ENCODE measurements around the gene POLR3H. TPM values are rescaled to one million over a fixed set of nuclear protein-coding genes. Genes with fewer than 3 reads are reported as not detected.

Gene POLR3H
- total RNA-seq, 1 donor from 2014 or later: 44.5 TPM

DNA sequence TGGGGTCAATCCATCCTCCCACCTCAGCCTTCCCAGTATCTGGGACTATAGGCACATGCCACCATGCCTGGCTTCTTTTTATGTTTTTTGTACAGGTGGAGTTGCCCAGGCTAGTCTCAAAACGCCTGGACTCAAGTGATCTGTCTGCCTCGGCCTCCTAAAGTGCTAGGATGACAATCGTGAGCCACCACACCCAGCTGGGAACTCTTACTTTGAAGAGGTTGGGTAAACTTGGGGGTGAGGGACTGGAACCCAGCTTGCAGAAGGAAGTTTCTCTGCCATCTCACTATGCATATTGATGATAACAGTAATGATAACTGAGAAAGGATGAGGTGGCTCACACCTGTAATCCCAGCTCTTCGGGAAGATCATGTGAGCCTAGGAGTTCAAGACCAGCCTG is 39.5 kb downstream of the POLR3H start:
- no peak overlapping the region for H3K27ac Mint-ChIP-seq (ENCODE audit: unreplicated experiment)
- no peaks in the 10 kb centered on the region for H3K9me3 Mint-ChIP-seq (ENCODE audit: unreplicated experiment)
- H3K4me2 ChIP-seq (ENCODE audit: low read length): no peak overlapping the region
- H4K20me1 ChIP-seq (ENCODE audit: insufficient read depth, low read length): peaks cover 47% of the 10 kb centered on the region
- DNase-seq (ENCODE audit: low read depth): no peak
- H2AFZ ChIP-seq (ENCODE audit: low read depth, low read length): no peak overlapping the region
- no peak for FAIRE-seq
- H3K79me2 ChIP-seq (ENCODE audit: insufficient read depth, low read length): peaks cover 3% of the 10 kb centered on the region
- no peaks in the 10 kb centered on the region for H3K27me3 ChIP-seq (ENCODE audit: insufficient read depth, low read length)
- no peak for TF ChIP-seq EZH2 (IDR thresholded peaks at IDR 0.05; ENCODE audit: insufficient read depth, low read length)
- TF ChIP-seq, protein P1, sequence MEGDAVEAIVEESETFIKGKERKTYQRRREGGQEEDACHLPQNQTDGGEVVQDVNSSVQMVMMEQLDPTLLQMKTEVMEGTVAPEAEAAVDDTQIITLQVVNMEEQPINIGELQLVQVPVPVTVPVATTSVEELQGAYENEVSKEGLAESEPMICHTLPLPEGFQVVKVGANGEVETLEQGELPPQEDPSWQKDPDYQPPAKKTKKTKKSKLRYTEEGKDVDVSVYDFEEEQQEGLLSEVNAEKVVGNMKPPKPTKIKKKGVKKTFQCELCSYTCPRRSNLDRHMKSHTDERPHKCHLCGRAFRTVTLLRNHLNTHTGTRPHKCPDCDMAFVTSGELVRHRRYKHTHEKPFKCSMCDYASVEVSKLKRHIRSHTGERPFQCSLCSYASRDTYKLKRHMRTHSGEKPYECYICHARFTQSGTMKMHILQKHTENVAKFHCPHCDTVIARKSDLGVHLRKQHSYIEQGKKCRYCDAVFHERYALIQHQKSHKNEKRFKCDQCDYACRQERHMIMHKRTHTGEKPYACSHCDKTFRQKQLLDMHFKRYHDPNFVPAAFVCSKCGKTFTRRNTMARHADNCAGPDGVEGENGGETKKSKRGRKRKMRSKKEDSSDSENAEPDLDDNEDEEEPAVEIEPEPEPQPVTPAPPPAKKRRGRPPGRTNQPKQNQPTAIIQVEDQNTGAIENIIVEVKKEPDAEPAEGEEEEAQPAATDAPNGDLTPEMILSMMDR (IDR thresholded peaks at IDR 0.05; ENCODE audit: insufficient read depth, low read depth, low read length): no peak
- H3K36me3 Mint-ChIP-seq (ENCODE audit: low read depth, unreplicated experiment): peaks cover 14% of the 10 kb centered on the region
- no peaks in the 10 kb centered on the region for H3K27me3 Mint-ChIP-seq (ENCODE audit: low read depth, unreplicated experiment)
- no peak overlapping the region for H3K4me3 Mint-ChIP-seq (ENCODE audit: unreplicated experiment)
- peaks cover 12% of the 10 kb centered on the region for H3K36me3 ChIP-seq (ENCODE audit: insufficient read depth, low read length)
- H3K4me1 ChIP-seq (ENCODE audit: insufficient read depth, low read length): peaks cover 3% of the 10 kb centered on the region
- H3K9ac ChIP-seq (ENCODE audit: low read length): no peak overlapping the region
- H3K9me3 ChIP-seq (ENCODE audit: insufficient read depth, low read depth, low read length): no peaks in the 10 kb centered on the region
- H3K27ac ChIP-seq (ENCODE audit: low read depth, low read length): no peak overlapping the region
- H3K4me1 Mint-ChIP-seq (ENCODE audit: low read depth, unreplicated experiment): no peaks in the 10 kb centered on the region
- no peak overlapping the region for H3K4me3 ChIP-seq (ENCODE audit: insufficient read depth, low read depth, low read length)

DNA sequence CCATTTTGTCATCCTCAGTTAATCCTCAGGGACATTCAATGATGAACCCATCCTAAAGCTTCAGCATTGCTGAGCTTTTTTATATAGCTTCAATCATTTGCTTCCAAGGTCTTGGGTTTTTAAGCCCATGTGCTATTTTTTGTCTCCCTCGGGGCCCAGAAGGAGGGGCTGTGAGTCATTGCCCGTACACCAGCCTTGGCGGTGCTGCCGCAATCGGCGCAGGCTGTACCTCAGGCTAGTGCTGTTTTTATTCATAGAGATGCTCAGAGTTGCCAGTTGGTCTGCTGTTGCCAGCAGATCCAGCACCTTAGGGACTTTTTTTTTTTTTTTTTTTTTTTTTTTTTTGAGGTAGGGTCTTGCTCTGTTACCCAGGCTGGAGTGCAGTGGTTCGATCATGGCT is 39.9 kb downstream of the POLR3H start:
- H3K4me3 ChIP-seq (ENCODE audit: insufficient read depth, low read depth, low read length): no peak overlapping the region
- DNase-seq (ENCODE audit: low read depth) (no peak), FAIRE-seq (no peak)
- peaks cover 51% of the 10 kb centered on the region for H4K20me1 ChIP-seq (ENCODE audit: insufficient read depth, low read length)
- peaks cover 12% of the 10 kb centered on the region for H3K36me3 ChIP-seq (ENCODE audit: insufficient read depth, low read length)
- no peak overlapping the region for H3K9ac ChIP-seq (ENCODE audit: low read length)
- no peak overlapping the region for H3K27ac ChIP-seq (ENCODE audit: low read depth, low read length)
- TF ChIP-seq, protein P1 (IDR thresholded peaks at IDR 0.05; ENCODE audit: insufficient read depth, low read depth, low read length): no peak
- no peak for TF ChIP-seq EZH2 (IDR thresholded peaks at IDR 0.05; ENCODE audit: insufficient read depth, low read length)
- no peaks in the 10 kb centered on the region for H3K4me1 Mint-ChIP-seq (ENCODE audit: low read depth, unreplicated experiment)
- H2AFZ ChIP-seq (ENCODE audit: low read depth, low read length): no peak overlapping the region
- H3K27me3 Mint-ChIP-seq (ENCODE audit: low read depth, unreplicated experiment): no peaks in the 10 kb centered on the region
- peaks cover 3% of the 10 kb centered on the region for H3K4me1 ChIP-seq (ENCODE audit: insufficient read depth, low read length)
- peaks cover 14% of the 10 kb centered on the region for H3K36me3 Mint-ChIP-seq (ENCODE audit: low read depth, unreplicated experiment)
- H3K4me2 ChIP-seq (ENCODE audit: low read length): no peak overlapping the region
- H3K27me3 ChIP-seq (ENCODE audit: insufficient read depth, low read length): no peaks in the 10 kb centered on the region
- peaks cover 7% of the 10 kb centered on the region for H3K79me2 ChIP-seq (ENCODE audit: insufficient read depth, low read length)
- H3K9me3 Mint-ChIP-seq (ENCODE audit: unreplicated experiment): no peaks in the 10 kb centered on the region
- H3K4me3 Mint-ChIP-seq (ENCODE audit: unreplicated experiment): no peak overlapping the region
- no peaks in the 10 kb centered on the region for H3K9me3 ChIP-seq (ENCODE audit: insufficient read depth, low read depth, low read length)
- H3K27ac Mint-ChIP-seq (ENCODE audit: unreplicated experiment): no peak overlapping the region

DNA sequence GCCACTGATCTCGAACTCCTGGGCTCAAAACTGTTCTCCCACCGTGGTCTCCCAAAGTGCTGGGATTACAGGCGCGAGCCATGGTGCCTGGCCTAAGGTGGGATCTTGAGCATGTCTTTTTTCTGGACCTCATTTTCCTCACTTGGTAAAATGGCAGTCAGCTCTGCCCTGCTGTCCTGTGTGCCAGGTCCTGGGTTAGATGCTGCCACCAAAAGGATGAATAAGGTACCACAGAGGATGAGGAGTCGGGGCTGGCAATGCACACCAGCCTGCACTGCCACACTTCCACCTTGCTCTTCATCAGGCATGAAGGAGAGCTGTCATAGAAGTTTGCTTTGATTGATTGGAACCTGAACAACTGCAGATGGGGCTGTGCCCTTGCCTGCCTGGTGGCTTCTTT is 43.1 kb downstream of the POLR3H start:
- Mint-ChIP-seq H3K9me3 (ENCODE audit: unreplicated experiment) (no peaks in the 10 kb centered on the region), H3K27ac (ENCODE audit: unreplicated experiment) (no peak overlapping the region), H3K36me3 (ENCODE audit: low read depth, unreplicated experiment) (peaks cover 11% of the 10 kb centered on the region), H3K4me1 (ENCODE audit: low read depth, unreplicated experiment) (no peaks in the 10 kb centered on the region), H3K27me3 (ENCODE audit: low read depth, unreplicated experiment) (no peaks in the 10 kb centered on the region), H3K4me3 (ENCODE audit: unreplicated experiment) (no peak overlapping the region)
- peaks cover 19% of the 10 kb centered on the region for H3K79me2 ChIP-seq (ENCODE audit: insufficient read depth, low read length)
- no peak overlapping the region for H3K4me3 ChIP-seq (ENCODE audit: insufficient read depth, low read depth, low read length)
- H3K4me2 ChIP-seq (ENCODE audit: low read length): no peak overlapping the region
- H3K9ac ChIP-seq (ENCODE audit: low read length): no peak overlapping the region
- no peaks in the 10 kb centered on the region for H3K27me3 ChIP-seq (ENCODE audit: insufficient read depth, low read length)
- no peak overlapping the region for H3K27ac ChIP-seq (ENCODE audit: low read depth, low read length)
- peaks cover 3% of the 10 kb centered on the region for H3K4me1 ChIP-seq (ENCODE audit: insufficient read depth, low read length)
- no peak for TF ChIP-seq EZH2 (IDR thresholded peaks at IDR 0.05; ENCODE audit: insufficient read depth, low read length)
- TF ChIP-seq, protein P1 (IDR thresholded peaks at IDR 0.05; ENCODE audit: insufficient read depth, low read depth, low read length): no peak
- H3K36me3 ChIP-seq (ENCODE audit: insufficient read depth, low read length): peaks cover 12% of the 10 kb centered on the region
- DNase-seq (ENCODE audit: low read depth) (no peak), FAIRE-seq (no peak)
- H3K9me3 ChIP-seq (ENCODE audit: insufficient read depth, low read depth, low read length): no peaks in the 10 kb centered on the region
- H4K20me1 ChIP-seq (ENCODE audit: insufficient read depth, low read length): peaks cover 55% of the 10 kb centered on the region
- H2AFZ ChIP-seq (ENCODE audit: low read depth, low read length): no peak overlapping the region

Data from astrocyte (in vitro differentiated cells and primary cell).